ENCODE data around the gene KRTAP10-10.
"Not testable (repeated sequence)": the region's sequence is repeated elsewhere in the genome, so short reads cannot be mapped to it uniquely, and the experiment has no call there.

- TF ChIP-seq, protein P1, sequence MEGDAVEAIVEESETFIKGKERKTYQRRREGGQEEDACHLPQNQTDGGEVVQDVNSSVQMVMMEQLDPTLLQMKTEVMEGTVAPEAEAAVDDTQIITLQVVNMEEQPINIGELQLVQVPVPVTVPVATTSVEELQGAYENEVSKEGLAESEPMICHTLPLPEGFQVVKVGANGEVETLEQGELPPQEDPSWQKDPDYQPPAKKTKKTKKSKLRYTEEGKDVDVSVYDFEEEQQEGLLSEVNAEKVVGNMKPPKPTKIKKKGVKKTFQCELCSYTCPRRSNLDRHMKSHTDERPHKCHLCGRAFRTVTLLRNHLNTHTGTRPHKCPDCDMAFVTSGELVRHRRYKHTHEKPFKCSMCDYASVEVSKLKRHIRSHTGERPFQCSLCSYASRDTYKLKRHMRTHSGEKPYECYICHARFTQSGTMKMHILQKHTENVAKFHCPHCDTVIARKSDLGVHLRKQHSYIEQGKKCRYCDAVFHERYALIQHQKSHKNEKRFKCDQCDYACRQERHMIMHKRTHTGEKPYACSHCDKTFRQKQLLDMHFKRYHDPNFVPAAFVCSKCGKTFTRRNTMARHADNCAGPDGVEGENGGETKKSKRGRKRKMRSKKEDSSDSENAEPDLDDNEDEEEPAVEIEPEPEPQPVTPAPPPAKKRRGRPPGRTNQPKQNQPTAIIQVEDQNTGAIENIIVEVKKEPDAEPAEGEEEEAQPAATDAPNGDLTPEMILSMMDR (IDR thresholded peaks at IDR 0.05): not testable (repeated sequence)
- TF ChIP-seq POLR2A (IDR thresholded peaks at IDR 0.05): not testable (repeated sequence)
These were observed 46.0 kb upstream of the KRTAP10-10 start for GRCh38 chr21:44590897-44591800.

All from testis (tissue), 2 donors.